GM12891 (cell line): ENCODE data around the gene CASP7.

ENCODE experiments used
- POLR2A ChIP-seq: IDR thresholded peaks from 2 replicates; pipeline ENCODE4 v1.6.1; 2011; ENCODE audit warnings: low read depth, low read length, control low read depth
- POLR2AphosphoS5 ChIP-seq: IDR thresholded peaks from 2 replicates; pipeline ENCODE4 v1.6.1; 2011; ENCODE audit warnings: low read depth, low read length, control low read depth
- SPI1 ChIP-seq: IDR thresholded peaks from 2 replicates; pipeline ENCODE4 v1.6.1; 2011; ENCODE audit warnings: low read depth, low read length, control low read depth

DNA sequence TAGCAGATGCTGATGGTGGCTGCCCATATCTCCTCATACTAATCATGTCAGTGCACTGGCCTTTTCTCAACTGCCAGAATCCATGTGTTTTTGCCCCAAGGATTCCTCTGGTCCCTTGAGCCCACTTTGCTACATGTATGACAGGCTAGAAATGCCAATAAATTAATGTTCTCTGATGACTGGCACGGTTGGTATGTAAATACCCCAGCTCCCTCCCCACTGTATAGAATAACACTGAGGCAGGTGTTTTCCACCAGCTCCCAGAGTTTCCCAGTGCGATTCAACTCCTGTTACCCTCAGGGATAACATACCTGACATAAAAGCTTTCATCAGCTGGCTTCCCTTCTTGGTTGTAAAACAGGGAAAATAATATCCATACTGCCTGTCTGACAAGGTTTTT, 62.8 kb downstream of the CASP7 start:
- TF ChIP-seq POLR2AphosphoS5 (no peak), POLR2A (no peak), SPI1 (no peak)
